ENCODE measurements around the gene REV3L. TPM values are rescaled to one million over a fixed set of nuclear protein-coding genes. Genes with fewer than 3 reads are reported as not detected.

REV3L gene
- total and polyA plus RNA-seq, 2 donors (not counting 1 experiment from before 2014, with no cell fraction given) = 42.9 to 127 TPM

GRCh38 chr6:111499269-111499793 is 16.3 kb upstream of the REV3L start:
- H3K4me2 ChIP-seq (ENCODE audit: extremely low read depth, insufficient read depth, low read length) = no peak overlapping the region
- no peaks in the 10 kb centered on the region for H3K79me2 ChIP-seq (ENCODE audit: control insufficient read depth, insufficient read depth, low read length)
- TF ChIP-seq EZH2 (IDR thresholded peaks at IDR 0.05; ENCODE audit: low read length, missing control alignments) (no peak), CTCF (conservative IDR thresholded peaks at IDR 0.05 in 1 of 2, IDR thresholded peaks at IDR 0.05 in 1 of 2; ENCODE audit: low read depth in 1 of 2, low read length in 2 of 2) (no peak)

GRCh38 chr6:111494951-111495635 is 12.1 kb upstream of the REV3L start:
- no peaks in the 10 kb centered on the region for H3K9me3 ChIP-seq (ENCODE audit: control insufficient read depth, insufficient read depth, low read depth, low read length)
- no peak for DNase-seq (ENCODE audit: low read depth in 2 of 2)
- H3K4me3 ChIP-seq (replicated peaks in 1 of 4; ENCODE audit: control extremely low read depth in 1 of 4, insufficient read depth in 1 of 4, low read depth in 3 of 4, low read length in 4 of 4) = no peak overlapping the region
- H3K27me3 ChIP-seq (ENCODE audit: control insufficient read depth, insufficient read depth, low read length) = no peaks in the 10 kb centered on the region
- no peak for TF ChIP-seq CTCF (conservative IDR thresholded peaks at IDR 0.05 in 1 of 2, IDR thresholded peaks at IDR 0.05 in 1 of 2; ENCODE audit: low read depth in 1 of 2, low read length in 2 of 2)
- TF ChIP-seq EZH2 (IDR thresholded peaks at IDR 0.05; ENCODE audit: low read length, missing control alignments) = no peak
- H3K79me2 ChIP-seq (ENCODE audit: control insufficient read depth, insufficient read depth, low read length) = no peaks in the 10 kb centered on the region
- H3K4me1 ChIP-seq (ENCODE audit: control insufficient read depth, extremely low read depth, insufficient read depth, low read length) = no peaks in the 10 kb centered on the region
- no peaks in the 10 kb centered on the region for H3K36me3 ChIP-seq (ENCODE audit: control insufficient read depth, insufficient read depth, low read length)
- H3K4me2 ChIP-seq (ENCODE audit: extremely low read depth, insufficient read depth, low read length) = no peak overlapping the region
- no peak overlapping the region for H3K9ac ChIP-seq (ENCODE audit: insufficient read depth, low read length)
- H3K27ac ChIP-seq (ENCODE audit: insufficient read depth, low read length) = no peak overlapping the region
- H4K20me1 ChIP-seq (ENCODE audit: control insufficient read depth, extremely low read depth, insufficient read depth, low read length) = no peaks in the 10 kb centered on the region
- no peak overlapping the region for H2AFZ ChIP-seq (ENCODE audit: low read length)

More at GRCh38 chr6:111499269-111499793, 16.3 kb upstream of the REV3L start:
- Histone ChIP-seq H3K4me1 (ENCODE audit: control insufficient read depth, extremely low read depth, insufficient read depth, low read length) (no peaks in the 10 kb centered on the region), H3K27me3 (ENCODE audit: control insufficient read depth, insufficient read depth, low read length) (no peaks in the 10 kb centered on the region), H3K27ac (ENCODE audit: insufficient read depth, low read length) (no peak overlapping the region), H2AFZ (ENCODE audit: low read length) (no peak overlapping the region), H3K4me3 (replicated peaks in 1 of 4; ENCODE audit: control extremely low read depth in 1 of 4, insufficient read depth in 1 of 4, low read depth in 3 of 4, low read length in 4 of 4) (no peak overlapping the region), H3K9me3 (ENCODE audit: control insufficient read depth, insufficient read depth, low read depth, low read length) (no peaks in the 10 kb centered on the region), H4K20me1 (ENCODE audit: control insufficient read depth, extremely low read depth, insufficient read depth, low read length) (no peaks in the 10 kb centered on the region), H3K9ac (ENCODE audit: insufficient read depth, low read length) (no peak overlapping the region), H3K36me3 (ENCODE audit: control insufficient read depth, insufficient read depth, low read length) (no peaks in the 10 kb centered on the region)
- no peak for DNase-seq (ENCODE audit: low read depth in 2 of 2)

GRCh38 chr6:111492499-111492898 is 9.5 kb upstream of the REV3L start:
- Histone ChIP-seq H3K4me2 (ENCODE audit: extremely low read depth, insufficient read depth, low read length) (no peak overlapping the region), H2AFZ (ENCODE audit: low read length) (no peak overlapping the region), H3K27ac (ENCODE audit: insufficient read depth, low read length) (no peak overlapping the region), H3K27me3 (ENCODE audit: control insufficient read depth, insufficient read depth, low read length) (no peaks in the 10 kb centered on the region), H3K9ac (ENCODE audit: insufficient read depth, low read length) (no peak overlapping the region), H3K4me3 (replicated peaks in 1 of 4; ENCODE audit: control extremely low read depth in 1 of 4, insufficient read depth in 1 of 4, low read depth in 3 of 4, low read length in 4 of 4) (no peak overlapping the region), H3K9me3 (ENCODE audit: control insufficient read depth, insufficient read depth, low read depth, low read length) (no peaks in the 10 kb centered on the region), H4K20me1 (ENCODE audit: control insufficient read depth, extremely low read depth, insufficient read depth, low read length) (no peaks in the 10 kb centered on the region), H3K79me2 (ENCODE audit: control insufficient read depth, insufficient read depth, low read length) (peaks cover 6% of the 10 kb centered on the region), H3K4me1 (ENCODE audit: control insufficient read depth, extremely low read depth, insufficient read depth, low read length) (no peaks in the 10 kb centered on the region), H3K36me3 (ENCODE audit: control insufficient read depth, insufficient read depth, low read length) (no peaks in the 10 kb centered on the region)
- DNase-seq (ENCODE audit: low read depth in 2 of 2) = no peak
- TF ChIP-seq CTCF (conservative IDR thresholded peaks at IDR 0.05 in 1 of 2, IDR thresholded peaks at IDR 0.05 in 1 of 2; ENCODE audit: low read depth in 1 of 2, low read length in 2 of 2) = no peak
- no peak for TF ChIP-seq EZH2 (IDR thresholded peaks at IDR 0.05; ENCODE audit: low read length, missing control alignments)

All from fibroblast of lung (primary cell).